KMS-11 (cell line): ENCODE measurements around the gene MYH9.
A peak's percentile ranks its signal among the peaks of the same experiment; 100 is the strongest.
"Not testable (repeated sequence)": the region's sequence is repeated elsewhere in the genome, so short reads cannot be mapped to it uniquely, and the experiment has no call there.

Experiments used
- H2AFZ ChIP-seq: fragments of 200-600 bp; sonication (generic); 2 replicates; pipeline ENCODE4 v1.6.1; 2016; ENCODE audit warnings: antibody characterized with exemption, mixed run types, low read depth
- H3K27ac ChIP-seq: fragments of 200-600 bp; sonication (generic); 2 replicates; pipeline ENCODE4 v1.6.1; 2016; ENCODE audit warnings: mild to moderate bottlenecking, mixed run types
- H3K27me3 ChIP-seq: fragments of 200-600 bp; sonication (generic); 2 replicates; pipeline ENCODE4 v1.6.1; 2017; ENCODE audit warnings: mild to moderate bottlenecking, low read depth, mixed run types, moderate library complexity; ENCODE audit not compliant: insufficient read depth
- H3K36me3 ChIP-seq: fragments of 200-600 bp; sonication (generic); 2 replicates; pipeline ENCODE4 v1.6.1; 2017; ENCODE audit warnings: mild to moderate bottlenecking, mixed run types; ENCODE audit not compliant: insufficient read depth
- H3K4me1 ChIP-seq: fragments of 200-600 bp; sonication (generic); 2 replicates; pipeline ENCODE4 v1.6.1; 2016; ENCODE audit warnings: mild to moderate bottlenecking, low read depth, mixed run types; ENCODE audit not compliant: poor library complexity, severe bottlenecking
- H3K4me2 ChIP-seq: fragments of 200-600 bp; sonication (generic); 2 replicates; pipeline ENCODE4 v1.7.0; 2016; ENCODE audit warnings: mild to moderate bottlenecking, mixed run types
- H3K4me3 ChIP-seq: fragments of 200-600 bp; sonication (generic); IDR thresholded peaks from 2 replicates; pipeline ENCODE4 v1.6.1; 2017; ENCODE audit warnings: low read depth, low read length, mixed read lengths; ENCODE audit not compliant: insufficient read depth
- H3K79me2 ChIP-seq: fragments of 200-600 bp; sonication (generic); 2 replicates; pipeline ENCODE4 v1.6.1; 2016; ENCODE audit warnings: low read depth, mixed run types; ENCODE audit not compliant: insufficient read depth
- H3K9ac ChIP-seq: fragments of 200-600 bp; sonication (generic); 2 replicates; pipeline ENCODE4 v1.6.1; 2016; ENCODE audit warnings: mild to moderate bottlenecking, mixed run types
- H4K20me1 ChIP-seq: fragments of 200-600 bp; sonication (generic); 2 replicates; pipeline ENCODE4 v1.6.1; 2016; ENCODE audit warnings: mild to moderate bottlenecking, mixed run types; ENCODE audit not compliant: insufficient read depth
- CTCF ChIP-seq: fragments of 200-600 bp; sonication (generic); conservative IDR thresholded peaks from 2 replicates; pipeline ENCODE4 v1.6.1; 2017; ENCODE audit warnings: low read depth, mild to moderate bottlenecking, antibody characterized with exemption, low read length, moderate library complexity, mixed read lengths

The MYH9 gene

GRCh38 chr22:36280379-36280778 lies 107.4 kb downstream of the MYH9 start:
- H3K9ac ChIP-seq, result no peak overlapping the region
- no peak for TF ChIP-seq CTCF
- H3K27me3 ChIP-seq, result no peaks in the 10 kb centered on the region
- no peak overlapping the region for H2AFZ ChIP-seq
- H3K4me2 ChIP-seq, result no peak overlapping the region
- no peaks in the 10 kb centered on the region for H3K79me2 ChIP-seq
- H3K27ac ChIP-seq, result no peak overlapping the region
- no peak overlapping the region for H3K4me3 ChIP-seq
- H3K36me3 ChIP-seq, result no peaks in the 10 kb centered on the region; the same call in 1 of the 2 replicates
- peaks cover 6% of the 10 kb centered on the region for H3K4me1 ChIP-seq
- no peaks in the 10 kb centered on the region for H4K20me1 ChIP-seq

- no peaks in the 10 kb centered on the region for H4K20me1 ChIP-seq
- H3K4me1 ChIP-seq, result peaks cover 6% of the 10 kb centered on the region
- no peak overlapping the region for H2AFZ ChIP-seq
- no peak overlapping the region for H3K9ac ChIP-seq
- TF ChIP-seq CTCF, result no peak
- no peaks in the 10 kb centered on the region for H3K79me2 ChIP-seq
- no peaks in the 10 kb centered on the region; the same call in 1 of the 2 replicates for H3K36me3 ChIP-seq
- no peaks in the 10 kb centered on the region for H3K27me3 ChIP-seq
- no peak overlapping the region for H3K27ac ChIP-seq
- no peak overlapping the region for H3K4me3 ChIP-seq
- H3K4me2 ChIP-seq, result no peak overlapping the region
Observed at GRCh38 chr22:36279219-36279666, 108.5 kb downstream of the MYH9 start.

GRCh38 chr22:36277482-36278291 lies 110.1 kb downstream of the MYH9 start:
- H3K4me2 ChIP-seq, result no peak overlapping the region
- H2AFZ ChIP-seq, result no peak overlapping the region

GRCh38 chr22:36274531-36274930 lies 113.2 kb downstream of the MYH9 start:
- no peak overlapping the region for H2AFZ ChIP-seq
- no peak overlapping the region for H3K9ac ChIP-seq
- no peaks in the 10 kb centered on the region for H3K36me3 ChIP-seq
- no peaks in the 10 kb centered on the region for H3K79me2 ChIP-seq
- H3K27ac ChIP-seq, result no peak overlapping the region
- no peak overlapping the region for H3K4me2 ChIP-seq
- H4K20me1 ChIP-seq, result no peaks in the 10 kb centered on the region
- no peak for TF ChIP-seq CTCF
- no peak overlapping the region for H3K4me3 ChIP-seq
- H3K27me3 ChIP-seq, result no peaks in the 10 kb centered on the region
- H3K4me1 ChIP-seq, result peaks cover 6% of the 10 kb centered on the region

More at GRCh38 chr22:36277482-36278291, 110.1 kb downstream of the MYH9 start:
- Histone ChIP-seq H3K4me1 (peaks cover 6% of the 10 kb centered on the region), H3K27me3 (no peaks in the 10 kb centered on the region), H4K20me1 (no peaks in the 10 kb centered on the region), H3K36me3 (no peaks in the 10 kb centered on the region; the same call in 1 of the 2 replicates), H3K4me3 (no peak overlapping the region), H3K9ac (no peak overlapping the region), H3K27ac (peak overlapping the region; percentile 23; the same call in 1 of the 2 replicates), H3K79me2 (no peaks in the 10 kb centered on the region)
- TF ChIP-seq CTCF, result peak; percentile 73

GRCh38 chr22:36271951-36272350 lies 115.8 kb downstream of the MYH9 start:
- not testable (repeated sequence) for H3K79me2 ChIP-seq, H3K9ac ChIP-seq, H3K27me3 ChIP-seq, H3K4me3 ChIP-seq, H4K20me1 ChIP-seq, H3K4me2 ChIP-seq, H3K36me3 ChIP-seq, H3K4me1 ChIP-seq, H3K27ac ChIP-seq, H2AFZ ChIP-seq

GRCh38 chr22:36271231-36271630 lies 116.5 kb downstream of the MYH9 start:
- not testable (repeated sequence) for H3K27me3 ChIP-seq, H2AFZ ChIP-seq, H3K27ac ChIP-seq, H3K4me3 ChIP-seq, H3K79me2 ChIP-seq, H3K9ac ChIP-seq, H3K36me3 ChIP-seq, H3K4me2 ChIP-seq, H4K20me1 ChIP-seq, H3K4me1 ChIP-seq
